H9 (cell line): ENCODE results near the gene RNF217. TPM values are rescaled to one million over a fixed set of nuclear protein-coding genes. Genes with fewer than 3 reads are reported as not detected.

Source experiments
- DNase-seq: peaks from one replicate; pipeline ENCODE4 v3.0.0-alpha.2; 2017
- H2AFZ ChIP-seq: one replicate; pipeline ENCODE4 v1.6.1; 2013; ENCODE audit warnings: mild to moderate bottlenecking, low read length, control low read depth, moderate library complexity
- H2AK5ac ChIP-seq: 2 replicates; pipeline ENCODE4 v1.6.1; 2013; ENCODE audit warnings: low read length, control low read depth, mixed read lengths; ENCODE audit not compliant: insufficient read length
- H2BK120ac ChIP-seq: one replicate; pipeline ENCODE4 v1.6.1; 2013; ENCODE audit warnings: low read depth, mild to moderate bottlenecking, low read length, control low read depth, inconsistent platforms; ENCODE audit not compliant: poor library complexity, severe bottlenecking
- H2BK12ac ChIP-seq: 2 replicates; pipeline ENCODE4 v1.6.1; 2013; ENCODE audit warnings: low read length, control low read depth, mixed read lengths, low read depth; ENCODE audit not compliant: insufficient read length
- H2BK15ac ChIP-seq: 2 replicates; pipeline ENCODE4 v1.6.1; 2013; ENCODE audit warnings: low read depth, low read length, control low read depth
- H2BK20ac ChIP-seq: one replicate; pipeline ENCODE4 v1.6.1; 2013; ENCODE audit warnings: low read depth, mild to moderate bottlenecking, low read length, control low read depth, inconsistent platforms; ENCODE audit not compliant: poor library complexity, severe bottlenecking
- H2BK5ac ChIP-seq: 2 replicates; pipeline ENCODE4 v1.6.1; 2013; ENCODE audit warnings: low read length, control low read depth, mixed read lengths; ENCODE audit not compliant: insufficient read length
- H3K14ac ChIP-seq: 2 replicates; pipeline ENCODE4 v1.6.1; 2013; ENCODE audit warnings: low read length, control low read depth; ENCODE audit not compliant: insufficient read depth
- H3K18ac ChIP-seq: 2 replicates; pipeline ENCODE4 v1.6.1; 2013; ENCODE audit warnings: low read depth, mild to moderate bottlenecking, mixed read lengths, low read length, control low read depth; ENCODE audit not compliant: insufficient read length
- H3K23ac ChIP-seq: 2 replicates; pipeline ENCODE4 v1.6.1; 2013; ENCODE audit warnings: low read length, control low read depth, mixed read lengths, low read depth; ENCODE audit not compliant: insufficient read length
- H3K23me2 ChIP-seq: 2 replicates; pipeline ENCODE4 v1.6.1; 2013; ENCODE audit warnings: low read depth, mild to moderate bottlenecking, mixed read lengths, low read length, control low read depth; ENCODE audit not compliant: insufficient read length, poor library complexity, severe bottlenecking
- H3K27ac ChIP-seq: 2 replicates; pipeline ENCODE4 v1.5.1; 2013; ENCODE audit warnings: low read length, control low read depth, mixed read lengths, low read depth; ENCODE audit not compliant: insufficient read length
- H3K27me3 ChIP-seq: 2 replicates; pipeline ENCODE4 v1.6.1; 2013; ENCODE audit warnings: low read length, control low read depth, inconsistent platforms; ENCODE audit not compliant: insufficient read depth
- H3K4ac ChIP-seq: 2 replicates; pipeline ENCODE4 v1.6.1; 2013; ENCODE audit warnings: low read depth, mild to moderate bottlenecking, control low read depth, inconsistent platforms, low read length, moderate library complexity
- H3K4me1 ChIP-seq: 2 replicates; pipeline ENCODE4 v1.6.1; 2013; ENCODE audit warnings: low read length, control low read depth, inconsistent platforms; ENCODE audit not compliant: insufficient read depth
- H3K4me2 ChIP-seq: 2 replicates; pipeline ENCODE4 v1.6.1; 2013; ENCODE audit warnings: low read length, control low read depth, mixed read lengths; ENCODE audit not compliant: insufficient read length, insufficient read depth
- H3K56ac ChIP-seq: 2 replicates; pipeline ENCODE4 v1.6.1; 2013; ENCODE audit warnings: low read depth, mild to moderate bottlenecking, mixed read lengths, low read length, control low read depth; ENCODE audit not compliant: insufficient read length
- H3K79me1 ChIP-seq: 2 replicates; pipeline ENCODE4 v1.6.1; 2013; ENCODE audit warnings: low read depth, mild to moderate bottlenecking, moderate library complexity, low read length, control low read depth, inconsistent platforms; ENCODE audit not compliant: insufficient read depth, poor library complexity, severe bottlenecking
- H3K79me2 ChIP-seq: 2 replicates; pipeline ENCODE4 v1.6.1; 2013; ENCODE audit warnings: low read length, control low read depth, inconsistent platforms; ENCODE audit not compliant: insufficient read depth
- H3K9ac ChIP-seq: 2 replicates; pipeline ENCODE4 v1.6.1; 2013; ENCODE audit warnings: low read length, control low read depth, mixed read lengths; ENCODE audit not compliant: insufficient read length; ENCODE audit errors: extremely low read depth
- H3K9me3 ChIP-seq: one replicate; pipeline ENCODE4 v1.6.1; 2013; ENCODE audit warnings: low read depth, low read length, inconsistent platforms; ENCODE audit not compliant: control insufficient read depth
- H3T11ph ChIP-seq: one replicate; pipeline ENCODE4 v1.6.1; 2013; ENCODE audit warnings: mild to moderate bottlenecking, low read length, control low read depth, inconsistent platforms
- H4K20me1 ChIP-seq: one replicate; pipeline ENCODE4 v1.6.1; 2013; ENCODE audit not compliant: control insufficient read depth, insufficient read length, insufficient read depth
- H4K5ac ChIP-seq: 2 replicates; pipeline ENCODE4 v1.6.1; 2013; ENCODE audit warnings: low read depth, mild to moderate bottlenecking, mixed read lengths, low read length, control low read depth; ENCODE audit not compliant: insufficient read length
- H4K8ac ChIP-seq: replicated peaks from 2 replicates; pipeline ENCODE4 v1.6.1; 2013; ENCODE audit warnings: low read length, control low read depth, mixed read lengths, low read depth; ENCODE audit not compliant: insufficient read length
- H4K91ac ChIP-seq: 2 replicates; pipeline ENCODE4 v1.6.1; 2013; ENCODE audit warnings: low read depth, mild to moderate bottlenecking, moderate library complexity, mixed read lengths, low read length, control low read depth; ENCODE audit not compliant: insufficient read length
- H3K27ac Mint-ChIP-seq, 3 experiments: 2 replicates in 2 of 3; 3 replicates in 1 of 3; pipeline ENCODE4 v1.8.0; 2020 to 2021; ENCODE audit warnings: mixed read lengths in 3 of 3, mild to moderate bottlenecking in 1 of 3, moderate library complexity in 1 of 3
- H3K27me3 Mint-ChIP-seq: 2 replicates; pipeline ENCODE4 v1.8.0; 2021; ENCODE audit warnings: low read depth, mild to moderate bottlenecking, moderate library complexity, mixed read lengths
- H3K36me3 Mint-ChIP-seq, 3 experiments: 2 replicates in 2 of 3; 3 replicates in 1 of 3; pipeline ENCODE4 v1.8.0; 2020 to 2021; ENCODE audit warnings: low read depth in 3 of 3, mixed read lengths in 3 of 3; ENCODE audit not compliant: insufficient read depth in 1 of 3
- H3K4me1 Mint-ChIP-seq, 2 experiments: 2 replicates each; pipeline ENCODE4 v1.8.0; 2020; ENCODE audit warnings: mixed read lengths in 2 of 2
- H3K4me3 Mint-ChIP-seq, 2 experiments: 2 replicates in 1 of 2; 3 replicates in 1 of 2; pipeline ENCODE4 v1.8.0; 2020 to 2021; ENCODE audit warnings: mild to moderate bottlenecking in 2 of 2, mixed read lengths in 2 of 2, moderate library complexity in 1 of 2
- H3K9me3 Mint-ChIP-seq, 2 experiments: 2 replicates in 1 of 2; 3 replicates in 1 of 2; pipeline ENCODE4 v1.8.0; 2020; ENCODE audit warnings: mild to moderate bottlenecking in 2 of 2, mixed read lengths in 2 of 2, moderate library complexity in 1 of 2
- CTCF ChIP-seq: fragments of 200-600 bp; sonication (generic); conservative IDR thresholded peaks from 3 replicates; pipeline ENCODE4 v1.8.0; 2021; ENCODE audit warnings: antibody characterized with exemption, mild to moderate bottlenecking
- WGBS: extraction: QIAGEN DNeasy Blood & Tissue Kit; methylation state at CpG from one replicate; pipeline ENCODE4 v1.1.7; 2013; ENCODE audit warnings: missing lambda C conversion rate, low lambda C conversion rate, mixed read lengths; ENCODE audit not compliant: insufficient read length; ENCODE audit errors: extremely low coverage; 5-methylcytosine and 5-hydroxymethylcytosine counted together
- total RNA-seq: library from RNA; stranded (reverse); gene quantifications from 2 replicates; pipeline ENCODE4 v1.2.1, GENCODE V29; 2021

Gene RNF217
- total RNA-seq, 1 experiment from 2014 or later: 9.6 TPM

DNA sequence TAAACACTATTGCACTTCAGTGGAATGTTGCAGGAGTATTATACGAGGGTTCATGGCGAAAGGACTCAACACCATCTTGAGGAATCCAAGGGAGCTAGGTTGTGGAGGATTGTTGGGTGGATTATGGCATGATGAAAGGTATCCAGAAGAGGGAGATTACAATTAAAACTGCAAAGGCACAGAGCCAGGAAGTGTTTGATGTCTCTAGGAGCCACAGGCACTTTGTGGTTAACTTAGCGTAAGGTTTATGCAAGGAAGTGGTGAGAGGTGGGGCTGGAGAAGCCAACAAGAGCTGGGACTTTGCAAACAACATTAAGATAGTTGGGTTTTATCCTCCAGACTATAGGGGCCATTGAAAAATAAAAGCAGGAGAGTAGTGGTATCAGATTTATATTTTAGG, 104.7 kb downstream of the RNF217 start:
- H3K27me3 ChIP-seq: no peaks in the 10 kb centered on the region
- H3K9me3 ChIP-seq: no peaks in the 10 kb centered on the region
- no peak for DNase-seq
- no peaks in the 10 kb centered on the region for H3K79me1 ChIP-seq
- no CpG with 5 or more reads among the region's 3 CpGs for WGBS
- H3K14ac ChIP-seq: no peak overlapping the region
- H3K9ac ChIP-seq: no peak overlapping the region
- no peak overlapping the region for H3K18ac ChIP-seq
- no peak overlapping the region for H4K5ac ChIP-seq
- H3K27ac ChIP-seq: no peak overlapping the region
- no peak overlapping the region for H2BK12ac ChIP-seq
- H3K56ac ChIP-seq: no peak overlapping the region
- no peaks in the 10 kb centered on the region for H3K36me3 Mint-ChIP-seq
- H3K79me2 ChIP-seq: no peaks in the 10 kb centered on the region
- no peak overlapping the region for H3K27ac Mint-ChIP-seq
- H3K23ac ChIP-seq: no peak overlapping the region
- no peak overlapping the region for H2AK5ac ChIP-seq
- 0 out of 2 replicates have a peak, but pooled peaks cover 3% of the 10 kb centered on the region for H3K4me1 ChIP-seq
- no peak overlapping the region for H4K8ac ChIP-seq
- H4K20me1 ChIP-seq: no peaks in the 10 kb centered on the region
- no peaks in the 10 kb centered on the region for H3K9me3 Mint-ChIP-seq
- no peak for TF ChIP-seq CTCF
- H3K4me3 Mint-ChIP-seq: no peak overlapping the region
- no peaks in the 10 kb centered on the region for H3K27me3 Mint-ChIP-seq
- no peaks in the 10 kb centered on the region for H3K23me2 ChIP-seq
- H2BK15ac ChIP-seq: no peak overlapping the region
- no peak overlapping the region for H3K4me2 ChIP-seq
- H3T11ph ChIP-seq: no peak overlapping the region
- H2AFZ ChIP-seq: no peak overlapping the region
- no peaks in the 10 kb centered on the region for H3K4me1 Mint-ChIP-seq
- no peak overlapping the region for H2BK5ac ChIP-seq
- no peak overlapping the region for H3K4ac ChIP-seq
- H2BK120ac ChIP-seq: no peak overlapping the region
- H2BK20ac ChIP-seq: no peak overlapping the region
- no peak overlapping the region for H4K91ac ChIP-seq
